HepG2 (cell line): ENCODE results near the gene GABRR3.

Experiments
- ATF1 ChIP-seq: IDR thresholded peaks from 2 replicates; pipeline ENCODE4 v1.6.1; 2016; ENCODE audit warnings: mild to moderate bottlenecking, control low read depth
- ATF2 ChIP-seq: sonication (generic); formaldehyde crosslinking; IDR thresholded peaks from 2 replicates; pipeline ENCODE4 v1.4.0; 2020; ENCODE audit warnings: missing genetic modification reagents
- BRF2 ChIP-seq: sonication (generic); formaldehyde crosslinking; IDR thresholded peaks from 2 replicates; pipeline ENCODE4 v1.8.1; 2022; ENCODE audit warnings: mild to moderate bottlenecking, missing genetic modification reagents
- CREB3 ChIP-seq: sonication (generic); formaldehyde crosslinking; IDR thresholded peaks from 2 replicates; pipeline ENCODE4 v1.5.0; 2020; ENCODE audit warnings: missing genetic modification reagents
- ELF1 ChIP-seq: sonication (generic); formaldehyde crosslinking; IDR thresholded peaks from 2 replicates; pipeline ENCODE4 v1.4.0; 2020; ENCODE audit warnings: missing genetic modification reagents
- EZH2 ChIP-seq: conservative IDR thresholded peaks from 2 replicates; pipeline ENCODE4 v1.6.1; 2012; ENCODE audit warnings: mild to moderate bottlenecking, low read depth, low read length, moderate library complexity
- MXI1 ChIP-seq: IDR thresholded peaks from 3 replicates; pipeline ENCODE4 v1.6.1; 2012; ENCODE audit warnings: low read depth, low read length, inconsistent platforms, borderline replicate concordance
- NFRKB ChIP-seq: fragments of 450-650 bp; IDR thresholded peaks from 2 replicates; pipeline ENCODE4 v1.6.1; 2017
- NRL ChIP-seq: sonication (generic); formaldehyde crosslinking; IDR thresholded peaks from 2 replicates; pipeline ENCODE4 v1.5.0; 2020; ENCODE audit warnings: missing genetic modification reagents, mild to moderate bottlenecking, moderate library complexity, borderline replicate concordance
- PAXIP1 ChIP-seq: sonication (generic); formaldehyde crosslinking; conservative IDR thresholded peaks from 2 replicates; pipeline ENCODE4 v1.4.0; 2020; ENCODE audit warnings: mild to moderate bottlenecking, missing genetic modification reagents, moderate library complexity
- RERE ChIP-seq: IDR thresholded peaks from 2 replicates; pipeline ENCODE4 v1.6.1; 2016; ENCODE audit warnings: low read depth, missing genetic modification reagents, missing compliant biosample characterization
- TSC22D2 ChIP-seq: sonication (generic); formaldehyde crosslinking; IDR thresholded peaks from 2 replicates; pipeline ENCODE4 v1.5.1; 2020; ENCODE audit warnings: missing genetic modification reagents, mild to moderate bottlenecking, borderline replicate concordance
- ZNF768 ChIP-seq: sonication (generic); formaldehyde crosslinking; IDR thresholded peaks from 2 replicates; pipeline ENCODE4 v1.4.0; 2020; ENCODE audit warnings: missing genetic modification reagents
- ZSCAN29 ChIP-seq: sonication (generic); formaldehyde crosslinking; conservative IDR thresholded peaks from 2 replicates; pipeline ENCODE4 v1.4.0; 2020; ENCODE audit warnings: mild to moderate bottlenecking, missing genetic modification reagents

- TF ChIP-seq ATF1 (CRISPR knock-in tag) (no peak), MXI1 (no peak), BRF2 (CRISPR knock-in tag) (no peak), TSC22D2 (CRISPR knock-in tag) (no peak), ELF1 (CRISPR knock-in tag) (no peak), NRL (no peak), ZSCAN29 (CRISPR knock-in tag) (no peak), NFRKB (no peak), ZNF768 (no peak), PAXIP1 (CRISPR knock-in tag) (no peak), CREB3 (CRISPR knock-in tag) (no peak), ATF2 (CRISPR knock-in tag) (no peak), EZH2 (no peak), RERE (no peak)
These were observed 65.6 kb downstream of the GABRR3 start for GRCh38 chr3:97969541-97969940.
